CD4-positive, alpha-beta T cell (primary cell): ENCODE data around the gene PKIB. TPM values are rescaled to one million over a fixed set of nuclear protein-coding genes. Genes with fewer than 3 reads are reported as not detected.

Source experiments
- ATAC-seq: fragments of 200-7000 bp; cut with Tn5 transposase; one replicate; pipeline ENCODE4 v1.10.0; 2022; ENCODE audit warnings: mild to moderate bottlenecking; ENCODE audit not compliant: poor library complexity
- CTCF ChIA-PET: fragments of 350-600 bp; sonication (Branson Sonifier 250); formaldehyde crosslinking; loops from one replicate; lab custom pipeline; 2021; ENCODE audit warnings: antibody characterized with exemption, inconsistent platforms; lab: Charles Lee
- POLR2A ChIA-PET: fragments of 350-600 bp; sonication (Branson Sonifier 250); formaldehyde crosslinking; loops from one replicate; lab custom pipeline; 2021; ENCODE audit warnings: antibody characterized with exemption, inconsistent platforms; lab: Charles Lee
- DNase-seq, 14 experiments: peaks; one replicate each; pipeline ENCODE4 v3.0.0-alpha.2; 2013 to 2020; ENCODE audit warnings: mixed read lengths in 2 of 14
- H3K27ac ChIP-seq, 2 donors: one replicate each; pipeline versions ENCODE4 v1.5.1 to v1.7.0; 2013; ENCODE audit warnings: low read length in 2 of 2, low read depth in 1 of 2, mild to moderate bottlenecking in 1 of 2
- H3K27me3 ChIP-seq, 2 experiments: 1 replicate in 1 of 2; 2 replicates in 1 of 2; pipeline versions ENCODE4 v1.6.1 to v1.7.0; 2013; ENCODE audit warnings: low read length in 2 of 2, control low read depth in 1 of 2, mild to moderate bottlenecking in 1 of 2, moderate library complexity in 1 of 2; ENCODE audit not compliant: insufficient read depth in 2 of 2, control insufficient read depth in 1 of 2
- H3K36me3 ChIP-seq: one replicate; pipeline ENCODE4 v1.6.1; 2013; ENCODE audit warnings: low read length, control low read depth; ENCODE audit not compliant: insufficient read depth
- H3K4me1 ChIP-seq: one replicate; pipeline ENCODE4 v1.6.1; 2013; ENCODE audit warnings: low read length, control low read depth; ENCODE audit not compliant: insufficient read depth
- H3K4me3 ChIP-seq: one replicate; pipeline ENCODE4 v1.5.1; 2013; ENCODE audit warnings: mild to moderate bottlenecking, low read length, moderate library complexity
- H3K9me3 ChIP-seq, 2 experiments: 1 replicate in 1 of 2; 2 replicates in 1 of 2; pipeline versions ENCODE4 v1.6.1 to v1.7.0; 2013; ENCODE audit warnings: low read length in 2 of 2, mild to moderate bottlenecking in 2 of 2, control low read depth in 1 of 2, moderate library complexity in 1 of 2; ENCODE audit not compliant: control insufficient read depth in 1 of 2, insufficient read depth in 1 of 2
- H3K27ac Mint-ChIP-seq: one replicate; pipeline ENCODE4 v1.8.0; 2020; ENCODE audit warnings: mixed read lengths
- H3K27me3 Mint-ChIP-seq: one replicate; pipeline ENCODE4 v1.8.0; 2021; ENCODE audit warnings: mixed read lengths
- H3K36me3 Mint-ChIP-seq: one replicate; pipeline ENCODE4 v1.8.0; 2021; ENCODE audit warnings: low read depth, mixed read lengths
- H3K4me1 Mint-ChIP-seq: one replicate; pipeline ENCODE4 v1.8.0; 2021; ENCODE audit warnings: low read depth, mixed read lengths
- H3K4me3 Mint-ChIP-seq: one replicate; pipeline ENCODE4 v1.8.0; 2020; ENCODE audit warnings: mild to moderate bottlenecking, mixed read lengths
- H3K9me3 Mint-ChIP-seq: one replicate; pipeline ENCODE4 v1.8.0; 2020; ENCODE audit warnings: mixed read lengths
- intact Hi-C, 2 experiments: fragments of 100-400 bp; cut with DNase I in 1 of 2; cut with micrococcal nuclease in 1 of 2; formaldehyde crosslinking; loops; one replicate each; pipeline versions ENCODE4 v1.15.1 to v1.9.0; 2023 to 2025; cut with DNase I, micrococcal nuclease
- total RNA-seq, 174 experiments: library from RNA in 2 of 174; stranded (reverse) in 2 of 174; gene quantifications; one replicate each; pipeline ENCODE4 v1.2.3 and lab custom pipeline; 2021 to 2026
- TF ChIP-seq, protein P1 (sequence below): fragments of 200-600 bp; IDR thresholded peaks from one replicate; pipeline ENCODE4 v1.8.0; 2022; ENCODE audit warnings: antibody characterized with exemption, mild to moderate bottlenecking

The PKIB gene
- total RNA-seq, 2 experiments from 2014 or later, result 0.47 to 1.1 TPM

- ATAC-seq, result no peak
- Mint-ChIP-seq H3K4me1 (no peaks in the 10 kb centered on the region), H3K4me3 (no peak overlapping the region), H3K36me3 (no peaks in the 10 kb centered on the region), H3K9me3 (no peaks in the 10 kb centered on the region), H3K27ac (no peak overlapping the region), H3K27me3 (no peaks in the 10 kb centered on the region)
- ChIA-PET POLR2A (no interaction called here), CTCF (no interaction called here)
- no peak for DNase-seq
- intact Hi-C loops, result no loop called here
- H3K9me3 ChIP-seq, result no peaks in the 10 kb centered on the region
- no peak overlapping the region for H3K4me3 ChIP-seq
- TF ChIP-seq, protein P1, sequence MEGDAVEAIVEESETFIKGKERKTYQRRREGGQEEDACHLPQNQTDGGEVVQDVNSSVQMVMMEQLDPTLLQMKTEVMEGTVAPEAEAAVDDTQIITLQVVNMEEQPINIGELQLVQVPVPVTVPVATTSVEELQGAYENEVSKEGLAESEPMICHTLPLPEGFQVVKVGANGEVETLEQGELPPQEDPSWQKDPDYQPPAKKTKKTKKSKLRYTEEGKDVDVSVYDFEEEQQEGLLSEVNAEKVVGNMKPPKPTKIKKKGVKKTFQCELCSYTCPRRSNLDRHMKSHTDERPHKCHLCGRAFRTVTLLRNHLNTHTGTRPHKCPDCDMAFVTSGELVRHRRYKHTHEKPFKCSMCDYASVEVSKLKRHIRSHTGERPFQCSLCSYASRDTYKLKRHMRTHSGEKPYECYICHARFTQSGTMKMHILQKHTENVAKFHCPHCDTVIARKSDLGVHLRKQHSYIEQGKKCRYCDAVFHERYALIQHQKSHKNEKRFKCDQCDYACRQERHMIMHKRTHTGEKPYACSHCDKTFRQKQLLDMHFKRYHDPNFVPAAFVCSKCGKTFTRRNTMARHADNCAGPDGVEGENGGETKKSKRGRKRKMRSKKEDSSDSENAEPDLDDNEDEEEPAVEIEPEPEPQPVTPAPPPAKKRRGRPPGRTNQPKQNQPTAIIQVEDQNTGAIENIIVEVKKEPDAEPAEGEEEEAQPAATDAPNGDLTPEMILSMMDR, result no peak
- no peak overlapping the region for H3K27ac ChIP-seq
- no peaks in the 10 kb centered on the region for H3K36me3 ChIP-seq
- no peaks in the 10 kb centered on the region for H3K4me1 ChIP-seq
- H3K27me3 ChIP-seq, result no peaks in the 10 kb centered on the region
Observed at GRCh38 chr6:122714059-122714458, 103.9 kb downstream of the PKIB start.

DNA sequence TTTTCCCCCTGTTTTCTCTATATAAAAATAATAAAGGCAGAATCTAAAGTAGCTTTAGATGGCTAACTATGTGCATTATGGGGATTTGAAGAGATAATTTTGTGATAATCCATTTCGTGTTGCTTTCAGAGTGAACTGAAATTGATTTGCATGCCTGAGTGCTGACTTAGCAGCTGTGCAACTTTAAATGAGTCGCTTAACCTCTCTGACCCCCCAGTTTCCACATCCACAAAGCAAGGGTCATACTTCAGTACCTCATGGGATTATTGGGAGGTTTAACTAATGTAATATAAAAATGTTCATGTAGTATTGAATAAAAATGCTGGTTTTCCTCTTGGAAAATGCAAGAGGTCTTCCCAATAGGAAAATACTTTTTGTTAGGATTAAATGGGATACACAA lies 105.5 kb downstream of the PKIB start:
- TF ChIP-seq, protein P1, result no peak
- H3K27me3 Mint-ChIP-seq, result no peaks in the 10 kb centered on the region
- H3K27ac Mint-ChIP-seq, result no peak overlapping the region
- no peaks in the 10 kb centered on the region for H3K9me3 Mint-ChIP-seq
- no peak overlapping the region for H3K4me3 Mint-ChIP-seq
- no peaks in the 10 kb centered on the region for H3K36me3 Mint-ChIP-seq
- no peaks in the 10 kb centered on the region for H3K27me3 ChIP-seq
- H3K4me1 Mint-ChIP-seq, result no peaks in the 10 kb centered on the region
- ChIA-PET POLR2A (no interaction called here), CTCF (no interaction called here)
- no peaks in the 10 kb centered on the region for H3K9me3 ChIP-seq
- no peaks in the 10 kb centered on the region for H3K4me1 ChIP-seq
- intact Hi-C loops, result no loop called here
- no peak for ATAC-seq
- H3K36me3 ChIP-seq, result no peaks in the 10 kb centered on the region
- H3K27ac ChIP-seq, result no peak overlapping the region
- no peak for DNase-seq
- H3K4me3 ChIP-seq, result no peak overlapping the region

GRCh38 chr6:122717350-122717749 lies 107.1 kb downstream of the PKIB start:
- POLR2A ChIA-PET, result no interaction called here
- intact Hi-C loops, result no loop called here
- no peak overlapping the region for H3K4me3 Mint-ChIP-seq

More at GRCh38 chr6:122717350-122717749, 107.1 kb downstream of the PKIB start:
- H3K4me3 ChIP-seq, result no peak overlapping the region
- CTCF ChIA-PET, result no interaction called here
- DNase-seq (peak in 2 of 14 experiments; percentile 9 to 11), ATAC-seq (no peak)
- H3K9me3 ChIP-seq, result no peaks in the 10 kb centered on the region
- no peaks in the 10 kb centered on the region for H3K27me3 Mint-ChIP-seq
- H3K27ac ChIP-seq, result no peak overlapping the region
- H3K4me1 Mint-ChIP-seq, result no peaks in the 10 kb centered on the region
- no peaks in the 10 kb centered on the region for H3K9me3 Mint-ChIP-seq
- H3K4me1 ChIP-seq, result no peaks in the 10 kb centered on the region
- TF ChIP-seq, protein P1, result no peak
- H3K36me3 ChIP-seq, result no peaks in the 10 kb centered on the region
- no peaks in the 10 kb centered on the region for H3K27me3 ChIP-seq
- no peak overlapping the region for H3K27ac Mint-ChIP-seq
- no peaks in the 10 kb centered on the region for H3K36me3 Mint-ChIP-seq
